Tibial nerve (tissue), 4 donors: ENCODE measurements around the gene PIP5K1C.

Source experiments
- EP300 ChIP-seq, 2 donors: sonication (generic); formaldehyde crosslinking; IDR thresholded peaks; one replicate each; pipeline ENCODE4 v1.6.1; 2017; ENCODE audit warnings: antibody characterized with exemption in 2 of 2, mild to moderate bottlenecking in 1 of 2
- POLR2A ChIP-seq, 2 donors: fragments of 450-650 bp; IDR thresholded peaks; one replicate each; pipeline ENCODE4 v1.6.1; 2017; ENCODE audit warnings: antibody characterized with exemption in 2 of 2, mild to moderate bottlenecking in 2 of 2, moderate library complexity in 2 of 2
- TF ChIP-seq, protein P1 (sequence below), 5 experiments: fragments of 200-600 bp in 3 of 5; fragments of 450-650 bp in 2 of 5; sonication (generic) in 3 of 5; IDR thresholded peaks; one replicate each; pipeline ENCODE4 v1.5.1; 2016 to 2019; ENCODE audit warnings: antibody characterized with exemption in 5 of 5, mild to moderate bottlenecking in 3 of 5, moderate library complexity in 2 of 5

DNA sequence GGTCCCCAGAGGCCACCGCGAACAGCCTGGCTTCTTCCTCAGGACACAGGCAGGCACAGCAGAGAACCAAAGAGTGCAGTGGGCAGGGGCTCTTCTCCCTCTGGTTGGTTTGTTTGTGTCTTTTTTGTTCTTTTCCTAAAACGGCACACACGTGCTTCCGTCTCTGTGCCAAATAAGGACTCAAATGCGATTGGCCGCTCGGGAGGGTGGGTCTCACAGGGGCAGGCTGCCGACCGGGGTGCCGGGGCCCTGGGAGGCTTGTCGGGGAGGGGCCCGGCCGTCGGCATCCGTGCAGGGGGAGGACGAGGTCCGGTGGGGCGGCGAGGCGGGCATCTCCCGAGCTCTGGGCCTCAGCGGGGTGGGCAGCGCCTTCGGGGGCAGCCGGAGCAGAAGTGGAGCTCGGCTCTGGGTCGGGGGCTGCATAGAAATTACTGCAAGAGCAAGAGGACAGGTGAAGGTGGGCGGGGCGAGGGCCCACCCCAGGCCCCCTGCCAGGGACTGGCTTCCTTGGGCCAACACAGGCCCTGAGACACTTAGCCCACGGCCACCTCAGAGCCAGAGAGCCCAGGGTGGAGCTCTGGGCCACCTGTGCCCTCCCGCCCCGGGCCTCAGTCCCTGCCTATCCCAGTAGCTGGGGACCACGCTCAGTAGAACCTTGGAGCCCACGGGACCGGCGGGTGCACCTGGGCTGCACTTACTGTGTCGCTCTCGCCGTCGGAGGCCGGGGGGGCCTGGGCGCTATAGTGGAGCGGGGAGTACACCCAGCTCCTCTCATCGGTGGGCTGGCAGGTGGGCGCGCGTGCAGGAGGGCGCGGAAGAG, 67.3 kb downstream of the PIP5K1C start:
- TF ChIP-seq, protein P1, sequence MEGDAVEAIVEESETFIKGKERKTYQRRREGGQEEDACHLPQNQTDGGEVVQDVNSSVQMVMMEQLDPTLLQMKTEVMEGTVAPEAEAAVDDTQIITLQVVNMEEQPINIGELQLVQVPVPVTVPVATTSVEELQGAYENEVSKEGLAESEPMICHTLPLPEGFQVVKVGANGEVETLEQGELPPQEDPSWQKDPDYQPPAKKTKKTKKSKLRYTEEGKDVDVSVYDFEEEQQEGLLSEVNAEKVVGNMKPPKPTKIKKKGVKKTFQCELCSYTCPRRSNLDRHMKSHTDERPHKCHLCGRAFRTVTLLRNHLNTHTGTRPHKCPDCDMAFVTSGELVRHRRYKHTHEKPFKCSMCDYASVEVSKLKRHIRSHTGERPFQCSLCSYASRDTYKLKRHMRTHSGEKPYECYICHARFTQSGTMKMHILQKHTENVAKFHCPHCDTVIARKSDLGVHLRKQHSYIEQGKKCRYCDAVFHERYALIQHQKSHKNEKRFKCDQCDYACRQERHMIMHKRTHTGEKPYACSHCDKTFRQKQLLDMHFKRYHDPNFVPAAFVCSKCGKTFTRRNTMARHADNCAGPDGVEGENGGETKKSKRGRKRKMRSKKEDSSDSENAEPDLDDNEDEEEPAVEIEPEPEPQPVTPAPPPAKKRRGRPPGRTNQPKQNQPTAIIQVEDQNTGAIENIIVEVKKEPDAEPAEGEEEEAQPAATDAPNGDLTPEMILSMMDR (IDR thresholded peaks at IDR 0.05): no peak
- no peak for TF ChIP-seq POLR2A (IDR thresholded peaks at IDR 0.05)
- no peak for TF ChIP-seq EP300 (IDR thresholded peaks at IDR 0.05)
